A549 (cell line): Measurements from ENCODE around the gene ATG3. TPM values are rescaled to one million over a fixed set of nuclear protein-coding genes. Genes with fewer than 3 reads are reported as not detected.

Source experiments
- ATAC-seq, 2 experiments: fragments of 200-7000 bp in 1 of 2; fragments of >200 bp in 1 of 2; cut with Nextera tagmentation in 1 of 2; cut with Tn5 transposase in 1 of 2; 3 replicates each; pipeline versions ENCODE4 v1.8.0 to v1.9.1; 2018 to 2020; ENCODE audit warnings: mild to moderate bottlenecking in 1 of 2, moderate library complexity in 1 of 2
- CTCF ChIA-PET: fragments of 300-600 bp; sonication (Branson Sonifier 250); formaldehyde crosslinking; extraction: SDS; loops from one replicate; lab custom pipeline; 2021; ENCODE audit warnings: antibody characterized with exemption, inconsistent platforms; lab: Yijun Ruan, JAX
- POLR2A ChIA-PET: fragments of 350-600 bp; formaldehyde crosslinking; extraction: SDS; loops from one replicate; lab custom pipeline; 2021; ENCODE audit warnings: antibody characterized with exemption, inconsistent platforms; lab: Yijun Ruan, JAX
- DNase-seq, 2 experiments: peaks; one replicate each; pipeline versions ENCODE4 v3.0.0 to v3.0.0-alpha.2; 2011 to 2016; ENCODE audit warnings: low read depth in 1 of 2, low spot score in 1 of 2
- FAIRE-seq: peaks from 2 replicates; lab custom pipeline; 2011; peaks lifted over from hg19 to GRCh38; lab: Jason Lieb, UNC
- H3K27ac ChIP-seq, 2 experiments: fragments of >200 bp; sonication (Bioruptor Twin); formaldehyde crosslinking; 3 replicates each; pipeline ENCODE4 v1.5.1; 2016 to 2017
- H3K4me1 ChIP-seq: fragments of >200 bp; sonication (Bioruptor Twin); formaldehyde crosslinking; 3 replicates; pipeline ENCODE4 v1.6.1; 2016
- H3K4me2 ChIP-seq: fragments of >200 bp; sonication (Bioruptor Twin); formaldehyde crosslinking; 3 replicates; pipeline ENCODE4 v1.6.1; 2016
- H3K4me3 ChIP-seq: fragments of >200 bp; sonication (Bioruptor Twin); formaldehyde crosslinking; 3 replicates; pipeline ENCODE4 v1.5.1; 2016
- H3K9me3 ChIP-seq: fragments of >200 bp; sonication (Bioruptor Twin); formaldehyde crosslinking; 3 replicates; pipeline ENCODE4 v1.6.1; 2016
- ATOH8 ChIP-seq: fragments of 250-450 bp; sonication (Bioruptor Pico); IDR thresholded peaks from 2 replicates; pipeline ENCODE4 v1.5.0; 2020; ENCODE audit warnings: low read depth, mild to moderate bottlenecking, moderate library complexity
- BHLHE40 ChIP-seq: IDR thresholded peaks from 2 replicates; pipeline ENCODE4 v1.6.1; 2012; ENCODE audit warnings: low read depth, low read length, inconsistent platforms
- CEBPB ChIP-seq, 2 experiments: fragments of >200 bp in 1 of 2; sonication (Bioruptor Twin) in 1 of 2; formaldehyde crosslinking in 1 of 2; IDR thresholded peaks; 2 replicates each; pipeline ENCODE4 v1.6.1; 2012 to 2016
- CHD2 ChIP-seq: fragments of 150-350 bp; IDR thresholded peaks from 2 replicates; pipeline ENCODE4 v1.6.1; 2014; ENCODE audit warnings: low read length; ENCODE audit not compliant: partially characterized antibody
- CHD4 ChIP-seq: fragments of 200-600 bp; sonication (generic); IDR thresholded peaks from 2 replicates; pipeline ENCODE4 v1.6.1; 2016; ENCODE audit warnings: antibody characterized with exemption, mild to moderate bottlenecking, borderline replicate concordance
- ESRRA ChIP-seq: fragments of 150-350 bp; IDR thresholded peaks from 2 replicates; pipeline ENCODE4 v1.6.1; 2014; ENCODE audit warnings: mild to moderate bottlenecking, low read length, borderline replicate concordance
- FOSB ChIP-seq: fragments of 250-450 bp; sonication (Bioruptor Pico); IDR thresholded peaks from 2 replicates; pipeline ENCODE4 v1.5.0; 2020; ENCODE audit warnings: mild to moderate bottlenecking, moderate library complexity
- FOSL2 ChIP-seq, 2 experiments: fragments of 450-650 bp in 1 of 2; fragments of >200 bp in 1 of 2; sonication (Bioruptor Twin) in 1 of 2; formaldehyde crosslinking; IDR thresholded peaks; 2 replicates each; pipeline versions ENCODE4 v1.5.0 to v1.6.1; 2016 to 2020; ENCODE audit warnings: mild to moderate bottlenecking in 1 of 2, moderate library complexity in 1 of 2
- HES2 ChIP-seq: fragments of >200 bp; sonication (Bioruptor Twin); formaldehyde crosslinking; IDR thresholded peaks from 2 replicates; pipeline ENCODE4 v1.6.1; 2016
- JUN ChIP-seq, 2 experiments: fragments of >200 bp; sonication (Bioruptor Twin); formaldehyde crosslinking; IDR thresholded peaks; 2 replicates in 1 of 2; 3 replicates in 1 of 2; pipeline ENCODE4 v1.6.1; 2016 to 2017
- KDM1A ChIP-seq: fragments of 200-600 bp; sonication (generic); IDR thresholded peaks from 2 replicates; pipeline ENCODE4 v1.6.1; 2016; ENCODE audit warnings: low read depth, mild to moderate bottlenecking
- KDM5A ChIP-seq: fragments of 200-600 bp; sonication (generic); IDR thresholded peaks from 2 replicates; pipeline ENCODE4 v1.6.1; 2016; ENCODE audit warnings: antibody characterized with exemption, mild to moderate bottlenecking
- MAFK ChIP-seq: fragments of 450-650 bp; IDR thresholded peaks from 2 replicates; pipeline ENCODE4 v1.6.1; 2014; ENCODE audit not compliant: partially characterized antibody
- MAX ChIP-seq: IDR thresholded peaks from 2 replicates; pipeline ENCODE4 v1.6.1; 2012
- MYC ChIP-seq: IDR thresholded peaks from 2 replicates; pipeline ENCODE4 v1.6.1; 2012; ENCODE audit warnings: mild to moderate bottlenecking, inconsistent platforms, low read length, improper control_type of control experiment, borderline replicate concordance
- NFE2L2 ChIP-seq: fragments of 150-350 bp; conservative IDR thresholded peaks from 2 replicates; pipeline ENCODE4 v1.6.1; 2014; ENCODE audit warnings: low read length
- PHF8 ChIP-seq: fragments of 200-600 bp; sonication (generic); IDR thresholded peaks from 2 replicates; pipeline ENCODE4 v1.6.1; 2016; ENCODE audit warnings: low read depth, mild to moderate bottlenecking, antibody characterized with exemption, moderate library complexity, borderline replicate concordance
- TP53 ChIP-seq: fragments of 250-450 bp; sonication (Bioruptor Pico); IDR thresholded peaks from 2 replicates; pipeline ENCODE4 v1.5.0; 2021; ENCODE audit warnings: mild to moderate bottlenecking, moderate library complexity
- ZFP36 ChIP-seq: fragments of 450-650 bp; IDR thresholded peaks from 2 replicates; pipeline ENCODE4 v1.6.1; 2014; ENCODE audit warnings: borderline replicate concordance; ENCODE audit not compliant: partially characterized antibody
- WGBS: methylation state at CpG from one replicate; pipeline ENCODE4 v1.1.6; 2017; ENCODE audit errors: missing lambda C conversion rate; 5-methylcytosine and 5-hydroxymethylcytosine counted together
- polyA plus RNA-seq, 4 experiments: library from polyadenylated mRNA; depleted of rRNA in 3 of 4; stranded (reverse); fragments of >200 nt; fragmentation: RNase III in 1 of 4; extraction: RNeasy Plus Mini Kit Qiagen cat#74134 plus additional on column Dnase treatment in 1 of 4; gene quantifications; 2 replicates in 3 of 4; 3 replicates in 1 of 4; pipeline ENCODE4 v1.2.3, GENCODE V29; 2011 to 2017
- TF ChIP-seq, protein P1 (sequence below): IDR thresholded peaks from 2 replicates; pipeline ENCODE4 v1.6.1; 2012; ENCODE audit warnings: low read depth, borderline replicate concordance
- TF ChIP-seq, protein P2 (sequence below): fragments of >200 bp; sonication (Bioruptor Twin); formaldehyde crosslinking; IDR thresholded peaks from 3 replicates; pipeline ENCODE4 v1.6.1; 2016

Gene ATG3
- polyA plus RNA-seq, 2 of the 4 experiments (the other 2 are of a cell fraction): 50.2 to 74.5 TPM

- TF ChIP-seq FOSL2 (IDR thresholded peaks at IDR 0.05): no peak
- no peak for TF ChIP-seq FOSL2 (CRISPR knock-in tag; IDR thresholded peaks at IDR 0.05)
- TF ChIP-seq KDM1A: no peak
- no peak for TF ChIP-seq CEBPB (IDR thresholded peaks at IDR 0.05)
- no peak for TF ChIP-seq TP53
- no peak for TF ChIP-seq MAFK
Measured at GRCh38 chr3:112500621-112501020, 61.1 kb downstream of the ATG3 start (continued).

DNA sequence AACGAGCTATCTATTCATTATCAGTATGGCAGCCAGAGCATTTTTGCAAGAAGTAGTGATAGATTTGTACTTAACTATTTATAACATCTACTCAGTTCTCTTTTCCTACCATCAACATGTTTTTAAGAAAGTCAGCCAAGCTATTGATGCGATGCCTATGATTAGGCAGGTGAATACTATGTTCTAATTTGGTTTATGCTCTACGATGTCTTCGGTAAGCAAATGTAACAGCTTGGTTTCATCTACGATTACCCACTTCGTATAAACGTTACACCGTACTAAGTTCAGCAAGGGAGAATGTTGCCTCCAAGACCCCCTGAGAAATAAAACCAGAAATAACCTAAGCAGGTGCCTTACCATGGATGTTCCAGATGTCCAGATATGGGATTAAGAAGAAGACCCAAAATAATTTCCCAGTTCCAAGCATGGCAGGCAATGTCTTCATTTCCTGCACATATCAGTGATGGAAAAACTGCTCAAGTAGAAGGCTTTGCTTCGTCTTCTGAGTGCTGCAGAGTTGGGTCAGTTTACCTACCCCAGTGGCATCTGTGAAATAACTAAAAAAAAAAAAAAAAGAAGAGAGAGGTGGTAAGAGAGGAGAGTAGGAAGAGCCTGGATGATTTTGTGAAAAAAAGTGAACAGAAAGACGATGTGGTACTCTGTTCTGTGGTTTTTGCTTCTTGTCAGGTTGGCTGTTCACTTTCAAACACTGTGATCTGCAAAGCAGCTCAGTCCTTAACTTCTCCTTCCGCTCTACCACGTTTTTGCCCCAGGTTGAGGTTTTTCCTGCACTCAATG is 62.6 kb downstream of the ATG3 start, which contains the start of gene BTLA:
BTLA (minus strand) TSS at position 559 of the 798 bp plus-strand sequence; CDS start at position 445, 114 bp downstream.
- no peak for ATAC-seq

DNA sequence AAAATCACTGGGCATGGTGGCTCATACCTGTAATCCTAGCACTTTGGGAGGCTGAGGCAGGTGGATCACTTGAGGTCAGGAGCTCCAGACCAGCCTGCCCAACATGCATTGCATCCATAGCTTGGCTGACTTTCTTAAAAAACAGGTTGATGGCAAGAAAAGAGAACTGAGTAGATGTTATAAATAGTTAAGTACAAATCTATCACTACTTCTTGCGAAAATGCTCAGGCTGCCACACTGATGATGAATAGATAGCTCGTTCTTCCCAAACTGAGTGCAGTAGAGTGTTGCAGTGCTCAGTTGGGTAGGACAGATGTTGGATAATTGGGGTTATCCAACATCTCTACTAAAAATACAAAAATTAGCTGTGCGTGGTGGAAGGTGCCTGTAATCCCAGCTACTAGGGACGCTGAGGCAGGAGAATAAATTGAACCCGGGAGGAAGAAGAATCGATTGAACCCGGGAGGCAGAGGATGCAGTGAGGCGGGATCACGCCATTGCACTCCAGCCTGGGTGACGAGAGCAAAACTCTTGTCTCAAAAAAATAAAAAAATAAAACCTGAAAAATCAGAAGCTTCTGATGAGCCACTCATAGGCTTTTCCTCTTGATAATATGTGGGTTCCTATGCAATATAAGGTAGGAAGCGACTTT is 63.7 kb downstream of the ATG3 start:
- H3K4me1 ChIP-seq: no peaks in the 10 kb centered on the region
- no peaks in the 10 kb centered on the region for H3K9me3 ChIP-seq
- 39% methylated on average over 11 of the region's 11 CpGs for WGBS
- ATAC-seq: no peak
- DNase-seq: no peak
- H3K4me2 ChIP-seq: no peak overlapping the region
- TF ChIP-seq NFE2L2 (no peak), CHD4 (no peak), ATOH8 (no peak), PHF8 (no peak), JUN (IDR thresholded peaks at IDR 0.05) (no peak)
- no peak overlapping the region for H3K27ac ChIP-seq
- no peak for FAIRE-seq
- H3K4me3 ChIP-seq: no peak overlapping the region
- POLR2A ChIA-PET: no interaction called here
- CTCF ChIA-PET: interaction anchor here (1.2 to 1.3 kb wide), 2 partner anchors 10 to 33 kb away, joined by 3 to 4 read pairs; no protein-coding TSS in a partner anchor

More for the DNA sequence above, 62.6 kb downstream of the ATG3 start, which contains the start of gene BTLA:
- Histone ChIP-seq H3K4me1 (no peaks in the 10 kb centered on the region), H3K4me2 (no peak within 1 kb of the TSS), H3K9me3 (no peaks in the 10 kb centered on the region), H3K4me3 (no peak within 1 kb of the TSS), H3K27ac (no peak within 1 kb of the TSS)
- no peak for FAIRE-seq
- no peak for TF ChIP-seq FOSB (CRISPR knock-in tag)
- TF ChIP-seq CHD2: no peak
- no peak for TF ChIP-seq CEBPB (IDR thresholded peaks at IDR 0.05)
- TF ChIP-seq, protein P1, sequence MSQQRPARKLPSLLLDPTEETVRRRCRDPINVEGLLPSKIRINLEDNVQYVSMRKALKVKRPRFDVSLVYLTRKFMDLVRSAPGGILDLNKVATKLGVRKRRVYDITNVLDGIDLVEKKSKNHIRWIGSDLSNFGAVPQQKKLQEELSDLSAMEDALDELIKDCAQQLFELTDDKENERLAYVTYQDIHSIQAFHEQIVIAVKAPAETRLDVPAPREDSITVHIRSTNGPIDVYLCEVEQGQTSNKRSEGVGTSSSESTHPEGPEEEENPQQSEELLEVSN: no peak
- no peak for TF ChIP-seq MYC
- no peak for TF ChIP-seq MAX
- no peak for TF ChIP-seq ZFP36
- TF ChIP-seq, protein P2, sequence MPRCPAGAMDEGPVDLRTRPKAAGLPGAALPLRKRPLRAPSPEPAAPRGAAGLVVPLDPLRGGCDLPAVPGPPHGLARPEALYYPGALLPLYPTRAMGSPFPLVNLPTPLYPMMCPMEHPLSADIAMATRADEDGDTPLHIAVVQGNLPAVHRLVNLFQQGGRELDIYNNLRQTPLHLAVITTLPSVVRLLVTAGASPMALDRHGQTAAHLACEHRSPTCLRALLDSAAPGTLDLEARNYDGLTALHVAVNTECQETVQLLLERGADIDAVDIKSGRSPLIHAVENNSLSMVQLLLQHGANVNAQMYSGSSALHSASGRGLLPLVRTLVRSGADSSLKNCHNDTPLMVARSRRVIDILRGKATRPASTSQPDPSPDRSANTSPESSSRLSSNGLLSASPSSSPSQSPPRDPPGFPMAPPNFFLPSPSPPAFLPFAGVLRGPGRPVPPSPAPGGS: no peak
- no peak for TF ChIP-seq ESRRA
- TF ChIP-seq KDM5A: no peak
- TF ChIP-seq BHLHE40: no peak
- no peak for TF ChIP-seq HES2
- WGBS: 43% methylated on average over 12 of the region's 12 CpGs
- no peak for DNase-seq
- ChIA-PET POLR2A (no interaction called here), CTCF (interaction anchor here (1.2 kb wide), 1 partner anchor 32 kb away, joined by 4 read pairs; no protein-coding TSS in a partner anchor)
